Stimulated activated CD8-positive, alpha-beta memory T cell treated with anti-CD3 and anti-CD28 coated beads, Interleukin-15, amount 100 ng/mL, for 24 hours (primary cell): ENCODE data around the gene FOXO1.

Experiments
- DNase-seq: peaks from one replicate; pipeline ENCODE4 v3.0.0-alpha.2; 2020; ENCODE audit warnings: low read depth

The FOXO1 gene

DNA sequence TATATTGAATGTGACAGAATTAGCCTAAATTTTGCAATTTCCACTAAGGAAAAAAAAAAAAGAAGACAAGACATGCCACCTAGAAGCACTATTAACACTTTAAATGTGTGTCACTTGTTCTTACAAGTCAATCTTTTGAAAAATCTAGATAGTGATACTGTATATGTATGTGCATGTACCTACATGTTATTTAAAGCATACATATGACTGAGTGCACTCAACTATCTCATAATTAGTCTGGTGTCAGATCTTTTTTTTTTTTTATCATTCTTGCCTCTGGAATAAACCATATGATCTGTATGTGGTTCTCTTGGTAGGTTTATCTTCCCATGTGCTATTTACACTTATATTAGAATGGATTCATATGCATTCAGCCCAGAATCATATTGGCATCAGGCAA is 62.3 kb downstream of the FOXO1 start:
- no peak for DNase-seq

DNA sequence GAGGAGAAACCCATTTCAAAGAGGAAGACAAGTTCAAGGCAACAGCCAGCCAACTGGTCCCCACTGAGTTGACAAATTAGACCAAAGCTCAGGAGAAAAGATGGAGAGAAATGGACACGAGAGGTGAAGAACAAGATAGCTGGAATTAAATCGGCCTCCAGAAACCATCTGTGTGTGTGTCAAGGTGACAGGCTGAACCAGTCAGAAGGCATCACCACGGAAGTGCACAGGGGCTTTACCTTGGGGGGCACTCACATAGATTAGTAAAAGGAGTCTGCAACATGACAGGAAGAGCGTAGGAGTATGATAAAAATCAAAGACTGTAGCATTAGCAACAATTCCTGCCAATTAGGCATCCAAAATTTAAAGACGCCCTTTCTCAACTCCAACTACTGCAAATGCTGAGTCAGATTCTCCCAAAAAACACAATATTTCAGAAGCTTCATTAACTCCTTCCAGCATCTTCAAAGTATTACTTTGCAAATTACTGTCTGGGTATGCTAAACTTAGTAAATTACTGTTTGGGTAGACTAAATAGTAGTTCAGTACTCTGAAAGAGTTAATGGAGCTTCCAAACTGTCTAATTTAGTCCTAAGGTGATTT is 66.2 kb downstream of the FOXO1 start:
- DNase-seq, result no peak

DNA sequence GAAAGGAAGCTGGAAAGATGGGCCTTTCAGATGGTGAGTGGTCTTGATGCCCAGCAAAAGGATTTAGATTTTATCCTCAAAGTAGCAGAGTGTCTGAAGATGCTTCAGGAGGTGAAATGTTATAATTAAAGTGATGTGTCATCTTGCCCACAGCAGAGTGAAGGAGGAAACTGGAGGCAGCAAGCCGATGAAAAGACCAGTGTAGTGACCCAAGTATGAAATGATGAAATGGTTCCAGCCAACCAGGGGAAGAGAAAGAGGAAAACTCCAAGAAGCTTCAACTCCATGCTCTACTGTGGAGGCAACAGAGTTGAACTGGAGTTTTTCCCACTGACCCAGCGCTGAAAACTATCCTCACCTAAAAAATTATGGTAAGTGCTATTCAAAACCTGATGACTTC is 66.7 kb downstream of the FOXO1 start:
- DNase-seq, result no peak

GRCh38 chr13:40599124-40599523 is 67.3 kb downstream of the FOXO1 start:
- no peak for DNase-seq

- no peak for DNase-seq
Observed at GRCh38 chr13:40598569-40598968, 67.9 kb downstream of the FOXO1 start.

DNA sequence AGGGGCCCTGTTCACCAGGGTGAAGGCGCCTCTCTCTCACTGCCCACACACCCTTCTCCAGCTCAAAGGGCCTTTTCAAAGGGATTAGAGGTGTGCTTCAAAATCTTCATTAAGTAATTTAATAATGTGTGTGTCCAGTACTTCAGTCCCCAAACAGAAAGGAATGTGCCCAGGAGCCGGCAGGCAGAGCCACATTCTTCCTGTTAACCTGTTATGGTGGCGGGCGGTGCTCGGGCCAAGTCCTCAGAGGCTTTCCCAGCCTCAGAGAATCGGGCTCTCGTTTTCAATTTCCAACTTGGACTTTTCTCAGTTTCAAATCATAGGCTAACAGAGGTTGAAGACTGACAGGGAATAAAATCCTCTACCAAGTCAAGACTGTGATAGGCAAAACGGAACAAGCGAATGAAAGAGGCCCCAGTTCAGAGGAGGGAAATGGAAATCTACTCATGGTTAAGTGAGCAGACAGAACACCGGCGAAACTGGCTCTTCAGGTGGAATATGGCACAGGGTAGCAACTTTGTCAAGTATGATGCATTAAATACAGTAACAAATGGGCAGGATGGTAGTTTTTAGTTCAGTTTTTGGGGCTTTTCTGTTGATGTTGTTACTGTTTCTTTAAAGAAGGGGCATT is 68.6 kb downstream of the FOXO1 start:
- DNase-seq, result no peak

DNA sequence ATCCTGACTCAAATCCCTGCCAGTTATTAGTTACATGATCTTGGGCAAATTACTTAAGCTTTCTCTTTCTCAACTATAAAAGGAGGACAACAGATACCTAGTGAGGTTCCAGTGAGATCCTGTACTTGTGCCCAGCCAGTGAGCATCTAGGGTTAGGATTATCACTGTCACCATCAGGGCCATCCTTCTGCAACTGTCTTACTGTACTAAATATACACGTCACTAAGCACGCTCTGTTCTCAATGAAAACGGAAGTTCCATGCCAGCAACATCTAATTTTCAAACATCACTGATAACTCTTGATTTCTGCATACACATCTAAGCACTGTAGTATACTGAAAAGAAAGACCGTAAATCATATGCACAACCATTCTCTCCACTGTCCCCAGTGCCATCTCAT is 70.0 kb downstream of the FOXO1 start:
- no peak for DNase-seq

- no peak for DNase-seq
Observed at GRCh38 chr13:40595693-40596092, 70.7 kb downstream of the FOXO1 start.

GRCh38 chr13:40592035-40592434 is 74.4 kb downstream of the FOXO1 start:
- DNase-seq, result no peak

DNA sequence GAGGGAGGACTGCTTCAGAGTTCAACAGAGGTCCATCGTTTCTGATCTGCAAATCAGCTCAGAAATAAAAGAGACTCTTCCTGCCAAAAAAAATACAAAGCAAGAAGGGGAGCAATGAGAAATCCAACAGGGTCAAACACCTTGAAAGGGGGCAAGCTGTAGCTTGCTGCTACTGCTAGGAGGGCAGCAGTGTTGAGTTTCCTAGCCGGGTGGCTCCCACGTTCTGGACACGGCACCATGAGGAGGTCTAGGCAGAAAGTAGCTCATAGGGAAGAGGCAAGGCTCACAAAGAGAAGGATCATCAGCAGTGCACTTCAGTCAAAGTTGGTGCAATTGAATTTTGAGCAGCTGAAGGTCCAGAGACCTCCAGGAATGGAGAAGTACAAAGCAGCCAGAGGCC is 75.3 kb downstream of the FOXO1 start:
- DNase-seq, result no peak

DNA sequence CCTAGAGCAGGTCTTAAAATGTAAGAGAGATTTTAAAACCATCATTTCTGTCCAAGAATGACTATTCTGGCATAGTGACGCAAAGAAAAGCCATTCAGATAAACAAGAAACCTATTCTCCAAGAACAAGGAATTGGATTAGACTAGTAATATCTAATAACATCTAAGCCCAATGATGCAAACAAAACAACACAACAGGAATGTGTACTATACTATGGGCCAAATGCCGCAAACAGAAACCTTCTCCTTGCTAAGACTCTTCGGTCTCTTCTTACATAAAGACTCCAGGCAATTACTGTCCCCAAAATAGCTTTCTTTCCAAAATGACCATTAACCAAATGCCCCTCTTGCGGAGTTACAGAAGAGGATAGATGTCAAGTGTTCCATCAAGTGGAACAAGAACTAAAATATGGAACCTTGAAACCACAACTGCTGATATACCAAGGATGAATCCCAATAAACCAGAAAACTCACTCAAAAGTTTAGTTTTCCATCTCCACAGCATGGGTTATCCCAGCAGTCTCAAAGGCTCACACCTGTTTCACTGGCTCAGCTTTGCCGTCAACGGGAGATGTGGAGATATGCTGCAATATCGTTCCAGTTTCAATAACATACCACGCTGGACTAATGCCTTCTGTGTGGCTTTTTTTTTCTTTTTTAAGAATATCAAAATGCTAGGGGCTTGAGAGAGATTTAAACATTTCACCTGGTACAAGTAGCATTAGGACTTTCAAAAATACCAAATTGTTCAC is 76.2 kb downstream of the FOXO1 start:
- DNase-seq, result no peak

GRCh38 chr13:40589285-40590109 is 76.9 kb downstream of the FOXO1 start:
- DNase-seq, result no peak

DNA sequence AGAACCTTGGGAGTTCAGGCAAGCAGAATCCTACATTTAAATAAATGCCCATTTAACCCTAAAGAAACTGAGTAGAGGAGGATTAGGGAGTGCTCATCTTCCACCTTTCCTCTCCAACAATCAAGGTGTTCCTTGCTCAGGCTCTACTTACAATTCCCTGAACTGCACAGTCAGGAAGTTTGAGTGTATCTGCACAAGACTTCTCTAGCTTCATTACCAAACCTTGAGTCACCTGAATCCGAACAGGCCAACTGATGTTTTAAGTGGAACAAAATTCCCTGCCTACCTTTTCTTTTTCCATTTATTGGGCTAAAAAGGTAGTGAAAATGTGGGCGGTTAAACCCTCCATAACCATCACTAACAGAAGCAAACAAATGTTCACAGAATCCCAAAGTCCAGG is 78.3 kb downstream of the FOXO1 start:
- no peak for DNase-seq

- no peak for DNase-seq
Observed at GRCh38 chr13:40586886-40587565, 79.4 kb downstream of the FOXO1 start.

GRCh38 chr13:40585911-40586471 is 80.5 kb downstream of the FOXO1 start:
- DNase-seq, result no peak

DNA sequence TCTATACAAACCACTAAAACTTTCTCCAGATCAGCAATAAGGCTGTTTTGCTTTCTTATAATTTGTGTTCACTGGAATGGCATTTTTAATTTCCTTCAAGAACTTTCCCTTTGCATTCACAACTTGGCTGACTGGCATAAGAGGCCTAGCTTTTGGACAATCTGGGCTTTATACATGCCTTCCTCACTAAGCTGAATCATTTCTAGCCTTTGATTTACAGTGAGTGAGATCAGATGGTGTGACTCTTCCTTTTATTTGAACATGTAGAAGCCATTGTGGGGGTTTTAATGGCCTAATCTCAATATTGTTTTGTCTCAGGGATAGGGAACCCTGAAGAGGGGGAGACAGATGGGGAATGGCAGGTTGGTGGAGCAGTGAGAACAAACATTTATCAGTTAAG is 82.7 kb downstream of the FOXO1 start:
- DNase-seq, result no peak

GRCh38 chr13:40582531-40582930 is 83.9 kb downstream of the FOXO1 start:
- no peak for DNase-seq

GRCh38 chr13:40581277-40581579 is 85.2 kb downstream of the FOXO1 start:
- no peak for DNase-seq

GRCh38 chr13:40580566-40581276 is 85.7 kb downstream of the FOXO1 start:
- no peak for DNase-seq

GRCh38 chr13:40579535-40579934 is 86.9 kb downstream of the FOXO1 start:
- no peak for DNase-seq

GRCh38 chr13:40578055-40578454 is 88.4 kb downstream of the FOXO1 start:
- DNase-seq, result no peak
